Keratinocyte (primary cell): ENCODE data around the gene IWS1.
"Not testable (repeated sequence)": the region's sequence is repeated elsewhere in the genome, so short reads cannot be mapped to it uniquely, and the experiment has no call there.

Experiments
- EZH2 ChIP-seq: IDR thresholded peaks from one replicate; pipeline ENCODE4 v1.6.1; 2012; ENCODE audit warnings: inconsistent platforms, mild to moderate bottlenecking, low read length, moderate library complexity
- TF ChIP-seq, protein P1 (sequence below), 3 experiments: IDR thresholded peaks in 1 of 3; conservative IDR thresholded peaks in 1 of 3; optimal IDR thresholded peaks in 1 of 3; 2 replicates in 2 of 3; 3 replicates in 1 of 3; pipeline versions ENCODE3 to v1.5.1; 2011; ENCODE audit warnings: low read length in 3 of 3, mild to moderate bottlenecking in 3 of 3, moderate library complexity in 2 of 3, control low read depth in 1 of 3, inconsistent platforms in 1 of 3; ENCODE audit not compliant: insufficient read depth in 2 of 3; ENCODE audit errors: extremely low read depth in 1 of 3

DNA sequence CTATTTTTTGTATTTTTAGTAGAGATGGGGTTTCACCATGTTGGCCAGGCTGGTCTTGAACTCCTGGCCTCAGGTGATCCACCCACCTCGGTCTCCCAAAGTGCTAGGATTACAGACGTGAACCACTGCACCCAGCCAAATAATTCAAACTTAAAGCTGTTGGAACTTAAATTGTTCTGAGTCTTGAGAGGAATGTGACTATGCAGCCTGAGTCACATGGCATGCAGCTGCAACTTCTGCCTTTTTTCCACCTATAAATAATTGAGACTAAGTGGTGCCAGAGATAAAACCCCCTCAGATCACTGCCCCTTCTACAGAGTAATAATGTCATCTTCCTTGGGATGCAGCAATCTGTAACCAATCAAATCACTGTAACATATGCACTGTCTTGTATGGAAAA, 3.1 kb upstream of the IWS1 start:
- not testable (repeated sequence) for TF ChIP-seq EZH2
- TF ChIP-seq, protein P1, sequence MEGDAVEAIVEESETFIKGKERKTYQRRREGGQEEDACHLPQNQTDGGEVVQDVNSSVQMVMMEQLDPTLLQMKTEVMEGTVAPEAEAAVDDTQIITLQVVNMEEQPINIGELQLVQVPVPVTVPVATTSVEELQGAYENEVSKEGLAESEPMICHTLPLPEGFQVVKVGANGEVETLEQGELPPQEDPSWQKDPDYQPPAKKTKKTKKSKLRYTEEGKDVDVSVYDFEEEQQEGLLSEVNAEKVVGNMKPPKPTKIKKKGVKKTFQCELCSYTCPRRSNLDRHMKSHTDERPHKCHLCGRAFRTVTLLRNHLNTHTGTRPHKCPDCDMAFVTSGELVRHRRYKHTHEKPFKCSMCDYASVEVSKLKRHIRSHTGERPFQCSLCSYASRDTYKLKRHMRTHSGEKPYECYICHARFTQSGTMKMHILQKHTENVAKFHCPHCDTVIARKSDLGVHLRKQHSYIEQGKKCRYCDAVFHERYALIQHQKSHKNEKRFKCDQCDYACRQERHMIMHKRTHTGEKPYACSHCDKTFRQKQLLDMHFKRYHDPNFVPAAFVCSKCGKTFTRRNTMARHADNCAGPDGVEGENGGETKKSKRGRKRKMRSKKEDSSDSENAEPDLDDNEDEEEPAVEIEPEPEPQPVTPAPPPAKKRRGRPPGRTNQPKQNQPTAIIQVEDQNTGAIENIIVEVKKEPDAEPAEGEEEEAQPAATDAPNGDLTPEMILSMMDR (optimal IDR thresholded peaks at IDR 0.05 in 1 of 3, IDR thresholded peaks at IDR 0.05 in 1 of 3, conservative IDR thresholded peaks at IDR 0.05 in 1 of 3; ENCODE audit: extremely low read depth in 1 of 3, insufficient read depth in 2 of 3, low read length in 3 of 3) = not testable (repeated sequence)
